GM10266 (cell line): ENCODE measurements around the gene CFAP97D2.
"Not testable (repeated sequence)": the region's sequence is repeated elsewhere in the genome, so short reads cannot be mapped to it uniquely, and the experiment has no call there.

Experiments
- DNase-seq: peaks from one replicate; pipeline ENCODE4 v3.0.0; 2012; ENCODE audit errors: extremely low spot score
- CTCF ChIP-seq: IDR thresholded peaks from 2 replicates; pipeline ENCODE4 v1.5.1; 2012; ENCODE audit warnings: mild to moderate bottlenecking, low read depth; ENCODE audit not compliant: control insufficient read depth, insufficient read depth; ENCODE audit errors: missing control alignments

Gene CFAP97D2

DNA sequence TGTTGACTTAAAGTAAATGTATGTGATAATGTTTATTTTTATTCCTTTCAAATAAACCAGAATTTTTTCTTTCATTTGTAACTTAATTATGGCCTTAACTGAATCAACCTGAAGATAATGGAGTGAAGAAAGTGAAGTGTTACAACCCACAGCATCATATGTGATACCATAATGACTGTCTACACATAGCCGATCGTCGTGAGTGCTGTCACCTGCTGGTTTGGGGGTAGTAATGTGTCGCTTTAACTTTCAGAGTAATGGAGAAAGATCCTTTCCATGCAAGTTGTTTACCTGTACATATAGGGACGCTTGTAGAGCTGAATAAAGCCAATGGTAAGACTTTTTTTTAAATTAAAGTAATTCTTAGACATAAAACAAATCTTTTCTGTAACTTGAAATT is 65.6 kb downstream of the CFAP97D2 start:
- no peak for DNase-seq
- no peak for TF ChIP-seq CTCF

GRCh38 chr13:114248011-114248410 is 69.0 kb downstream of the CFAP97D2 start:
- no peak for DNase-seq
- no peak for TF ChIP-seq CTCF

DNA sequence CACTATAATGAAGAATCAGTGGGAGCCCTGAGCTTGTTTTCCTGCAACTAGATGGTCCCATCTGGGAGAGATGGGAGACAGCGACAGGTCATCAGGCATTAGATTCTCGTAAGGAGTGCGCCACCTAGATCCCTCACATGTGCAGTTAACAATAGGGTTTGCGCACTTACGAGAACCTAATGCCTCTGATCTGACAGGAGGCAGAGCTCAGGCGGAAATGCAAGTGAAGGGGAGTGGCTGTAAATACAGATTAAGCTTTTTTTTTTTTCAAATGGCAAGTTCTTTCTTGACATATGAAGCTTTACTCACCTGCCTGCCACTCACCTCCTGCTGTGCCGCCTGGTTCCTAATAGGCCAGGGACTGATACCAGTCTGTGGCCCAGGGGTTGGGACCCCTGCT is 70.0 kb downstream of the CFAP97D2 start:
- TF ChIP-seq CTCF: no peak
- DNase-seq: no peak

GRCh38 chr13:114251639-114252440 is 72.8 kb downstream of the CFAP97D2 start:
- DNase-seq: not testable (repeated sequence)

DNA sequence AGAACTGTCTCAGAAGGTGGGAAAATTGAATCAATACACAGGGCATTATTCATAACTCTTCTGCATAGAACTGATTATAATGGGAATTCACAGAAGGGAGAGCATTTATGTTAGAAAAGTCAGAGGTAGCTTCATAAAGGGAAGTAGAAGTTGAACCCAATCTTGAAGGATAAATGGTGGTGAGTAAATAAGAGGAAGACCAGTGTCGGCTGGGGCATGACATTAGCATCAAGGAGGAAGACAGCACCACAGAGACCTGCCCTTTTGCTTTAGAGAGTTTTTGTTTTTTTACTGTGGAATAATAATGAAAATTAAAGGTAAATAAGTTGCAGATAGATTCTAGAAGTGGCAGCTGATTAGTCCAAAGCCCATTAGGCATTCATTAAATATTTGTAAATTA is 77.5 kb downstream of the CFAP97D2 start:
- TF ChIP-seq CTCF: no peak
- no peak for DNase-seq

- no peak for DNase-seq
- no peak for TF ChIP-seq CTCF
Measured at GRCh38 chr13:114257014-114257413, 78.0 kb downstream of the CFAP97D2 start.

DNA sequence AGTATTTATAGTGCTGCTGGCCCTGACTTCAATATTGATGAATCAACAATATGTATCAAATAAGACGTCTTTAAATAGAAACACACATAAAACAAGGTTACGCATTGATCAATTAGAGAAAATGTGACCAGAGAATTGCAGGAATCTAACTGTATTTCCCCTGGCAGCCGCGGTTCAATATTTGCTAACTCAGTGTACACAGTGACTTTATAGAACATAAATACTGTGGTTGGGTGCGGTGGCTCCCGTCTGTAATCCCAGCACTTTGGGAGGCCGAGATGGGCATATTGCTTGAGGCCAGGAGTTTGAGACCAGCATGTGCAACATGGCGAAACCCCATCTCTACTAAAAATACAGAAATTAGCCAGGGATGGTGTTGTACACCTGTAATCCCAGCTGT is 79.5 kb downstream of the CFAP97D2 start:
- DNase-seq: no peak
- no peak for TF ChIP-seq CTCF

DNA sequence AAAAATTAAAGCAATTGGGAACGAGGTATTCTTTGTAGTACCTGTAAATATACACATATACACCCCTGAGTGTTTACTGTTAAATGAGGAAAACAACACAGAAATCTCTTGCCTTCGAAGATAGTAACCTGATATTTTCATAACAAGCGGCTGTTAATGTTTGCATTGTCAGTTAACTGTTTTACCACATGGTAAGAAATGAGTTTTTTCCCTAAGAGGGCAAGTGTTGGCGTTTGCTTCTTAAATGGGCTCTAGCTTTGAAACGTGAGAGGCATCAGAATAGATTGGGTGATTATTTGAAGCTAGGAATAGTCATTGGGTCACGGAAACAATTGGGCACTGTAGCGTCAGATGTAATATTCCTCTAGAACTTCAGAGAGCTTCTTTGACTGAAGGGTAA is 80.3 kb downstream of the CFAP97D2 start:
- TF ChIP-seq CTCF: no peak
- no peak for DNase-seq
